GM12864 (cell line): Measurements from ENCODE around the gene APC2.

Experiments used
- DNase-seq: peaks from one replicate; pipeline ENCODE4 v3.0.0-alpha.2; 2011; ENCODE audit warnings: low read depth
- H3K4me3 ChIP-seq: 2 replicates; pipeline ENCODE4 v1.5.1; 2011; ENCODE audit warnings: mild to moderate bottlenecking, low read depth, low read length, control low read depth
- CTCF ChIP-seq: IDR thresholded peaks from 2 replicates; pipeline ENCODE4 v1.5.1; 2011; ENCODE audit warnings: low read depth, mild to moderate bottlenecking, moderate library complexity, low read length, control low read depth, inconsistent platforms; ENCODE audit errors: missing control alignments

Gene APC2

GRCh38 chr19:1410789-1411188 is 39.1 kb upstream of the APC2 start:
- DNase-seq: no peak
- H3K4me3 ChIP-seq: no peak overlapping the region
- no peak for TF ChIP-seq CTCF

DNA sequence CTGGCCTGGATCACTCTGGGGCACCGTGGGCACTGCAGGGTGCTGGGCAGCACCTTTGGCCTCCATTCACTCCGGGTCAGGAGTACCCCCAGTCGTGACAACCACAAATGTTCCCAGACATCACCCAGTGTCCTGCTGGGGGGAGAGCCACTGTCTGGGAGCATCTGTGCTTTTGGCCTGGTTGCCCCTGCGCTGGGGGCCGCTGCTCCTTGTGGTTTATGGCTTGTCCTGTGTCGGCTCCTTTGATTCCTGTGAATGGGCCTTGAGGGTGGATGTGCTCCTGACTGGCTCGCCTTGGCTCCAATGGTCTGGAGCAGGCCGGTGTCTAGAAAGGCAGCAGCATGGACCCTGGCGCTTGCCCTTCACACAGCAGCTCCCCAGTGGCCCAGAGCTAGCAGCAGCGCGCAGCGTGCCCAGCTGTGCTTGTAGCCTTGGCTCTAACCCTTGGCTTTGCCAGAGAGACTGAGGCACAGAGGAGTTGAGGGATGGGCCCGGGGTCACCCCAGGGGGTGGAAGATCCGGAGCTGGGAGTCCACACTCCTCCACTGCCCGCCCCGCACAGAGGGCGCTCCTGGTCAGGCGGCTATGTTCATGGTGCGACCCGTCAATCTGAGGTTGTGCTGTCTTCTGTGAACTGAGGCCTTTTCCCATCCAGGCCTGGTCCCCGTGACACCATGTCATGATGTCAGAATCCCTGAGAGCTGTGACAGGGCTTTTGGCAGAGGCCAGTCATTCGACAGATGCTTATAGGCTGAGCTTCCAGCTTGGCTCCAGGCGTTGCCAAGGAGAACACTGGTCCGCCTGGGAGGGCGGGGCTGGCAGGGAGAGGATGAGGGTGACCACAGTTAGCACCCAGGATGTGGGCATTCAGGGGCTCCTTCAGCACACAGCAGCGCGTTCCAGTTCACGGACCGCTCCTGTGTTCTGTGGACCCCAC is 38.4 kb upstream of the APC2 start:
- no peak for DNase-seq
- no peak overlapping the region for H3K4me3 ChIP-seq
- TF ChIP-seq CTCF: no peak

DNA sequence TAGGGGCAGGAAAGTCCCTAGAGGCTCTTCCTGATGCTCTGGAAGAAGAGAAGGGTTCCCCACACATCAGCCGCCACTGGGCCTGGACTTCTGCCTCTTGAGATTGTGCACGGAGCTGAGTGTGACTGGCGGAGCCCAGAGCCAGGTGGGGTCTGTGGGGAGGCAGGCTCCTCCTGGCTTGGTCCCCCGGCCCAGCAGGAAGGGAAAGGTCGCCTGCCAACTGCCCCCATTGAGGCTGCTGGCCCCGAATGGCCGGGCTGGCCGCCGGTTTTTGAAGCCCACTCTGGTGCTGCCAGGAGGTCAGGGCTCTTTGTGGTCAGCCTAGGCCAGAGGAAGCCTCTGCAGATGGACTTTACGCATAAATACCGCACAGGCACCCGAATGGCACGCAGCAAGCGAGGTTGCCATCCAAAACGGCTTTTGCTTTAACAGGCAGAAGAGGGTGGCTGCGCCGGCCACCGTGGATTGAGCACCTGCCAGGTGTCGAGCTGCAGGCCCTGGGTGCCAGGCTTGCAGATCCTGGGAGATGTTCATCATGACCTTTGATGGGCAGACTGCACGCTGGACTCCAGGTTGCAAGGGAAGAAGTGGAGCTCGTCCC is 37.5 kb upstream of the APC2 start:
- H3K4me3 ChIP-seq: no peak overlapping the region
- DNase-seq: no peak
- TF ChIP-seq CTCF: no peak

DNA sequence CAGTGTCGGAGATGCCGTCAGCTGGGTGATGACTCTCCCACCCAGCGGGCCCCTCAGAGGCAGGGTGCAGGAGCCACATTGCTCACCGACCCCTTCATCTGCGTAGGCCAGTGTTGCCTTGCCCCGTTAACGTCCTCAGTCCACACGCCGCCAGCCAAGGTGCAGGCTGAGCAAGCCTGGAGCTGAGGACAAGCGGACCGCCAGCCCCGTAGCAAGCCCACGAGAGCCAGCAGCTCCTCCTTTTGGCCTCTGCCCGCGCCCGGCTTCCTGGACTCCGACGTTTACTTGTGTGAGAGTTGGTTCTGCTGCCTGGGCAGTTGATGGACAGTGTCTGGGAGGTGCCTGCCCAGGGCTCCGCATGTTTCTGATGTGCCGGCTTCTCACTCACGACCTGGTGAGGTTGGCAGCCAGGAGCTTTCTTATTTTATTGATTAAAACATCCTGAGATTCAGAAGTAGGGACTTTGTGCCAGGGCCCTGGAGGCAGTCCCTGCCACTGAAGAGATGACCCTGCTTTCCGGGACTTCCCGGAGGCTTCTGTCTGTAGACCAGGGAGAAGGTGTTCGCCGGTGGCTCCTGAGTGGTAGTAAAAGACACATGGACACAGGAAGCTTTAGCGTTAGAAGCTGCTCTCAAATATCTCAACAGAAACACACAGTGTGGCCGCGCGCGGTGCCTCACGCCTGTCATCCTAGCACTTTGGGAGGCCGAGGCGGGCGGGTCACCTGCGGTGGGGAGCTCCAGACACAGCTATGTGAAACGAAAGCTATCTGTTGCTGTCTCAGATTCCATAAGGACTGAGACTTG is 36.7 kb upstream of the APC2 start:
- DNase-seq: no peak
- H3K4me3 ChIP-seq: no peak overlapping the region
- no peak for TF ChIP-seq CTCF

GRCh38 chr19:1416014-1416841 is 33.7 kb upstream of the APC2 start:
- no peak for TF ChIP-seq CTCF
- no peak for DNase-seq

DNA sequence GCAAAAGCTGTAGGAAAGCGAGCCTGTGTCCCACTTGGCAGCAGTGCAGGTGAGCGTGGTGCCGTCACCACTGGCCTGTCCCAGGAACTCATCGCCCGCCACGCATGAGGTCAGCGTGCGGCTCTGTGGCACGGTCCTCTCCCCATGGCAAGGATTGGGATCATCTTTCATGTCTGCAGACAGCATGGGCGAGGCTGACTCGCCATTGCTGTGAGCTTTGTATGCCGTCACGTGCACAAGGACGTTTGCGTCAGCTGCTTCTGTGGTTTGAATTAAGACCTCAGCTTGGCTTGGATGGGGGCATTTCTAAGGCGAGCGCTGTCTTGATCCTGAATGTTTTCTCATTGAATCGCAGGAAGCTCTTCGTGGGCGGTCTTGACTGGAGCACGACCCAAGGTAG is 32.8 kb upstream of the APC2 start:
- TF ChIP-seq CTCF: no peak
- no peak overlapping the region for H3K4me3 ChIP-seq
- DNase-seq: no peak

More at GRCh38 chr19:1416014-1416841, 33.7 kb upstream of the APC2 start:
- H3K4me3 ChIP-seq: no peak overlapping the region
